ENCODE data around the gene GNG7. TPM values are rescaled to one million over a fixed set of nuclear protein-coding genes. Genes with fewer than 3 reads are reported as not detected.

Gene GNG7
- total RNA-seq, 1 donor from 2014 or later = 8.5 TPM

GRCh38 chr19:2721570-2722540, 19.4 kb upstream of the GNG7 start:
- H3K9me3 Mint-ChIP-seq = no peaks in the 10 kb centered on the region
- H3K36me3 Mint-ChIP-seq = no peaks in the 10 kb centered on the region
- H3K4me1 Mint-ChIP-seq = peaks cover 3% of the 10 kb centered on the region
- peaks cover 77% of the 10 kb centered on the region for H3K27me3 Mint-ChIP-seq (ENCODE audit: low read depth)
- peak overlapping the region; percentile 64 for H3K4me3 Mint-ChIP-seq
- DNase-seq (ENCODE audit: low spot score in 2 of 2, unreplicated experiment in 2 of 2) = no peak
- TF ChIP-seq, protein P1, sequence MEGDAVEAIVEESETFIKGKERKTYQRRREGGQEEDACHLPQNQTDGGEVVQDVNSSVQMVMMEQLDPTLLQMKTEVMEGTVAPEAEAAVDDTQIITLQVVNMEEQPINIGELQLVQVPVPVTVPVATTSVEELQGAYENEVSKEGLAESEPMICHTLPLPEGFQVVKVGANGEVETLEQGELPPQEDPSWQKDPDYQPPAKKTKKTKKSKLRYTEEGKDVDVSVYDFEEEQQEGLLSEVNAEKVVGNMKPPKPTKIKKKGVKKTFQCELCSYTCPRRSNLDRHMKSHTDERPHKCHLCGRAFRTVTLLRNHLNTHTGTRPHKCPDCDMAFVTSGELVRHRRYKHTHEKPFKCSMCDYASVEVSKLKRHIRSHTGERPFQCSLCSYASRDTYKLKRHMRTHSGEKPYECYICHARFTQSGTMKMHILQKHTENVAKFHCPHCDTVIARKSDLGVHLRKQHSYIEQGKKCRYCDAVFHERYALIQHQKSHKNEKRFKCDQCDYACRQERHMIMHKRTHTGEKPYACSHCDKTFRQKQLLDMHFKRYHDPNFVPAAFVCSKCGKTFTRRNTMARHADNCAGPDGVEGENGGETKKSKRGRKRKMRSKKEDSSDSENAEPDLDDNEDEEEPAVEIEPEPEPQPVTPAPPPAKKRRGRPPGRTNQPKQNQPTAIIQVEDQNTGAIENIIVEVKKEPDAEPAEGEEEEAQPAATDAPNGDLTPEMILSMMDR (IDR thresholded peaks at IDR 0.05; ENCODE audit: unreplicated experiment) = no peak
- no peak overlapping the region for H3K27ac Mint-ChIP-seq

- TF ChIP-seq, protein P1 (IDR thresholded peaks at IDR 0.05; ENCODE audit: unreplicated experiment) = no peak
- H3K36me3 Mint-ChIP-seq = no peaks in the 10 kb centered on the region
- no peak within 1 kb of the TSS for H3K27ac Mint-ChIP-seq
- H3K9me3 Mint-ChIP-seq = peaks cover under 1% of the 10 kb centered on the region
- H3K4me3 Mint-ChIP-seq = peak within 1 kb of the TSS; percentile 66
- peaks cover 3% of the 10 kb centered on the region for H3K4me1 Mint-ChIP-seq
- peaks cover 72% of the 10 kb centered on the region for H3K27me3 Mint-ChIP-seq (ENCODE audit: low read depth)
- no peak for DNase-seq (ENCODE audit: low spot score in 2 of 2, unreplicated experiment in 2 of 2)
Observed at GRCh38 chr19:2720777-2721569, 18.5 kb upstream of the GNG7 start, which contains the start of gene DIRAS1. DIRAS1 (minus strand) TSS chr19:2721372; CDS start chr19:2717806, 3,566 bp downstream.

DNA sequence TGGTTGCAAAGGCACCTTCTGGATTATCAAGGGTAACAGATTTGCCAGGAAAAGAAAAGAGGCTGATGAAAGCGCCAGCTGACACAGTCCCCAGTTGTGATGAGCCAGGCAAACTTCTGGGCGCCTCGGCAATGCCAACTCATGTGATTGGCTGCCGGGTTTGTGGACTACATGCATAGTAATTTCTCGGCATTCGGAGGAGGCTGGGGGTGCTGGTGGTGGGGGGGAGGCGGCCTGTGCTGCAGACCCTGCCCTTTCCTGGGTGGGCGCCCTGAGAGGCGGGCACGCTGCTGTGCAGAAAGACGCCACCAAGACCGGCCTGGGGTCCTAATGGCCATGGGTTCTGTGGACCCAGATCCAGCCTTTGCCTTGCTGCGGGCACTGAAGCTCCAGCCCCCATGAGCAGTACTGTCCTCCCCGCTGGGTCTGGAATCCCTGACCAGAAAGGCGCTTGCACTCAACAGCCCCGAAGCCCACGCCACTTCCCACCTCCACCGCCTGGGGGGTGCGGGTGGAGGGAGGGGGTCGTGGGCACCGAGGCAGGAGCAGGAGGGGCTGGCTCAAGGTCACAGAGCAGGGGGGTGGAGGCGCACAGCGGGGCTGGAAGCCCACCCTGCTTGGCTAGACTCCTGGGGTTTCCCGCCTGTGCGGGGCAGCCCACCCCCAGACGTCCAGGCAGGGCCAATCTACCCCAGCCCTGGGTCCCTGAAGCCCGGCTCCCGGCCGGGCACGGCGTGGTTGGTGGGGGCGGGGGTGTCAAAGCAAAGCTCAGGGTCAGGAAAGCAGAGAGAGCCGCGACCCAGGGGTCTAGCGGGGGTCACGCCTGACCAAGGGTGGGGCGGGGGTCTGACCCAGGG, 17.7 kb upstream of the GNG7 start:
- peak overlapping the region; percentile 66 for H3K4me3 Mint-ChIP-seq
- H3K9me3 Mint-ChIP-seq = peaks cover 9% of the 10 kb centered on the region
- no peak overlapping the region for H3K27ac Mint-ChIP-seq
- DNase-seq (ENCODE audit: low spot score in 2 of 2, unreplicated experiment in 2 of 2) = no peak
- H3K27me3 Mint-ChIP-seq (ENCODE audit: low read depth) = peaks cover 68% of the 10 kb centered on the region
- TF ChIP-seq, protein P1 (IDR thresholded peaks at IDR 0.05; ENCODE audit: unreplicated experiment) = no peak
- peaks cover 3% of the 10 kb centered on the region for H3K4me1 Mint-ChIP-seq
- H3K36me3 Mint-ChIP-seq = no peaks in the 10 kb centered on the region

DNA sequence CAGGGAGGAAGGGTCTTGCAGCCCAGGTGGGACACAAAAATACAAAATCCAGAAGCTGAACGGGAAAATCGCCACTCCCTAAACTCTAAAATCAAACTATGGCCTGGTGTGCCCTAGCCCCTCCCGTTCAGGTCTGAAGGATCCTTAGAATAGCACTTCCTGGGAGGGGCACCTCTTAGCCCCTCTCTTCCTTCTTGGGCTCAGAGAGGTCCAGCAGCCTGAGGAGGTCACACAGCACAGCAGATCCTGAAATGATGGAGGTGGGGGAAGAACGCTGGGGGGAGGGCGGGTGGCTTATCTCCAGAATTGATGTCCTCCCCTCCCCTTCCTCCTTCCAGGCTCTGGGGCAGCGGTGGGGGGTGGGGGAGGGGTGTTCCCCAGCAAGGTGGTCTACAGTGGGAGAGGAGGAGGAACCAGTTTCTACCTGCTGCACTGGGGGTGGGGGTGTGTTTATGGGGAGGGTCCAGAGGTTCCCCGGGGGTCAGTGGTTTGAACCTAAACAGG, 16.8 kb upstream of the GNG7 start:
- Mint-ChIP-seq H3K4me3 (no peak overlapping the region), H3K27ac (no peak overlapping the region), H3K9me3 (peaks cover 11% of the 10 kb centered on the region), H3K27me3 (ENCODE audit: low read depth) (peaks cover 66% of the 10 kb centered on the region), H3K4me1 (peaks cover 3% of the 10 kb centered on the region), H3K36me3 (no peaks in the 10 kb centered on the region)
- TF ChIP-seq, protein P1 (IDR thresholded peaks at IDR 0.05; ENCODE audit: unreplicated experiment) = no peak
- no peak for DNase-seq (ENCODE audit: low spot score in 2 of 2, unreplicated experiment in 2 of 2)
